ENCODE measurements around the gene USP19.

GRCh38 chr3:49079270-49079669, 41.4 kb downstream of the USP19 start:
- TF ChIP-seq POLR2A (IDR thresholded peaks at IDR 0.05) = no peak
- no peak for TF ChIP-seq POLR2AphosphoS5 (IDR thresholded peaks at IDR 0.05)
- TF ChIP-seq, protein P1, sequence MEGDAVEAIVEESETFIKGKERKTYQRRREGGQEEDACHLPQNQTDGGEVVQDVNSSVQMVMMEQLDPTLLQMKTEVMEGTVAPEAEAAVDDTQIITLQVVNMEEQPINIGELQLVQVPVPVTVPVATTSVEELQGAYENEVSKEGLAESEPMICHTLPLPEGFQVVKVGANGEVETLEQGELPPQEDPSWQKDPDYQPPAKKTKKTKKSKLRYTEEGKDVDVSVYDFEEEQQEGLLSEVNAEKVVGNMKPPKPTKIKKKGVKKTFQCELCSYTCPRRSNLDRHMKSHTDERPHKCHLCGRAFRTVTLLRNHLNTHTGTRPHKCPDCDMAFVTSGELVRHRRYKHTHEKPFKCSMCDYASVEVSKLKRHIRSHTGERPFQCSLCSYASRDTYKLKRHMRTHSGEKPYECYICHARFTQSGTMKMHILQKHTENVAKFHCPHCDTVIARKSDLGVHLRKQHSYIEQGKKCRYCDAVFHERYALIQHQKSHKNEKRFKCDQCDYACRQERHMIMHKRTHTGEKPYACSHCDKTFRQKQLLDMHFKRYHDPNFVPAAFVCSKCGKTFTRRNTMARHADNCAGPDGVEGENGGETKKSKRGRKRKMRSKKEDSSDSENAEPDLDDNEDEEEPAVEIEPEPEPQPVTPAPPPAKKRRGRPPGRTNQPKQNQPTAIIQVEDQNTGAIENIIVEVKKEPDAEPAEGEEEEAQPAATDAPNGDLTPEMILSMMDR (IDR thresholded peaks at IDR 0.05 in 8 of 11, conservative IDR thresholded peaks at IDR 0.05 in 3 of 11) = no peak
